Gastrocnemius medialis (tissue), 4 donors: ENCODE data around the gene SLC12A7. TPM values are rescaled to one million over a fixed set of nuclear protein-coding genes. Genes with fewer than 3 reads are reported as not detected.
A peak's percentile ranks its signal among the peaks of the same experiment; 100 is the strongest.

Source experiments
- ATAC-seq, 2 donors: fragments of 150-250 bp; one replicate each; pipeline ENCODE4 v1.9.1; 2016
- DNase-seq, 2 donors: peaks; one replicate each; pipeline ENCODE4 v3.0.0-alpha.2; 2019
- H3K27ac ChIP-seq, 4 donors: fragments of 200-600 bp; sonication (generic); 1 replicate in 1 of 4; 2 replicates in 3 of 4; pipeline ENCODE4 v1.5.1; 2016 to 2018; ENCODE audit warnings: mild to moderate bottlenecking in 2 of 4, moderate library complexity in 1 of 4
- H3K27me3 ChIP-seq, 3 donors: fragments of 200-600 bp; sonication (generic) in 2 of 3; 1 replicate in 1 of 3; 2 replicates in 2 of 3; pipeline versions ENCODE4 v1.5.1 to v1.6.0; 2016 to 2019; ENCODE audit warnings: mild to moderate bottlenecking in 1 of 3, moderate library complexity in 1 of 3
- H3K36me3 ChIP-seq, 2 donors: fragments of 200-600 bp; sonication (generic) in 1 of 2; one replicate each; pipeline ENCODE4 v1.5.1; 2017 to 2018
- H3K4me1 ChIP-seq, 2 donors: fragments of 200-600 bp; sonication (generic) in 1 of 2; one replicate each; pipeline ENCODE4 v1.5.1; 2016 to 2017; ENCODE audit warnings: mild to moderate bottlenecking in 2 of 2
- H3K4me3 ChIP-seq, 4 donors: fragments of 200-600 bp; sonication (generic) in 3 of 4; 1 replicate in 1 of 4; 2 replicates in 3 of 4; pipeline ENCODE4 v1.5.1; 2016 to 2019; ENCODE audit warnings: mild to moderate bottlenecking in 2 of 4
- H3K9me3 ChIP-seq, 3 donors: fragments of 200-600 bp; sonication (generic) in 2 of 3; 1 replicate in 1 of 3; 2 replicates in 2 of 3; pipeline ENCODE4 v1.5.1; 2016 to 2019
- CTCF ChIP-seq, 5 experiments: fragments of 450-650 bp in 3 of 5; fragments of 200-600 bp in 2 of 5; sonication (generic) in 2 of 5; IDR thresholded peaks in 4 of 5; conservative IDR thresholded peaks in 1 of 5; 1 replicate in 4 of 5; 2 replicates in 1 of 5; pipeline ENCODE4 v1.5.1; 2016 to 2019; ENCODE audit warnings: antibody characterized with exemption in 5 of 5, mild to moderate bottlenecking in 3 of 5, moderate library complexity in 3 of 5
- POLR2A ChIP-seq, 2 donors: fragments of 450-650 bp; IDR thresholded peaks; one replicate each; pipeline ENCODE4 v1.6.1; 2017; ENCODE audit warnings: antibody characterized with exemption in 2 of 2, mild to moderate bottlenecking in 2 of 2, moderate library complexity in 2 of 2
- in situ Hi-C, 4 donors: fragments of 200-750 bp; cut with MboI; loops; one replicate each; pipeline versions ENCODE4 v1.15.0 to v1.8.0; 2017; ENCODE audit warnings: low sequenced_read_pairs in 4 of 4
- intact Hi-C: fragments of 100-400 bp; cut with DNase I; formaldehyde crosslinking; loops from one replicate; pipeline ENCODE4 v1.15.1; 2023; ENCODE audit warnings: low total_unique reads
- total RNA-seq, 4 donors: library from RNA; depleted of rRNA; stranded (reverse); fragments of >200 nt; gene quantifications; one replicate each; pipeline versions ENCODE4 v1.1.0 to v1.2.3, GENCODE V29; 2016

SLC12A7 gene
- total RNA-seq, 4 donors from 2014 or later, result 1.6 to 5.3 (median 3.5) TPM

- ATAC-seq (no peak), DNase-seq (no peak)
- H3K27ac ChIP-seq, result peak overlapping the region in 3 of 4 donors; percentile 35 to 73 (median 38)
- peaks cover 5 to 14% (median 7%) of the 10 kb centered on the region in 3 donors for H3K27me3 ChIP-seq
- intact Hi-C loops, result no loop called here
- no peaks in the 10 kb centered on the region for H3K9me3 ChIP-seq
- in situ Hi-C loops, result no loop called here
- no peak overlapping the region for H3K4me3 ChIP-seq
- peaks cover 21 to 26% of the 10 kb centered on the region in 2 donors for H3K4me1 ChIP-seq
- H3K36me3 ChIP-seq, result no peaks in the 10 kb centered on the region
- TF ChIP-seq CTCF (IDR thresholded peaks at IDR 0.05 in 4 of 5, conservative IDR thresholded peaks at IDR 0.05 in 1 of 5), result no peak
- no peak for TF ChIP-seq POLR2A (IDR thresholded peaks at IDR 0.05)
These were observed 3.0 kb downstream of the SLC12A7 start for GRCh38 chr5:1108865-1109174.

- Histone ChIP-seq H3K4me1 (peaks cover 25 to 29% of the 10 kb centered on the region in 2 donors), H3K27ac (peak overlapping the region in 3 of 4 donors; percentile 13 to 73 (median 35)), H3K36me3 (no peaks in the 10 kb centered on the region), H3K27me3 (peaks cover 4 to 13% (median 5%) of the 10 kb centered on the region in 3 donors), H3K9me3 (no peaks in the 10 kb centered on the region), H3K4me3 (peak overlapping the region in 1 of 4 donors; percentile 2)
- no peak for TF ChIP-seq CTCF (IDR thresholded peaks at IDR 0.05 in 4 of 5, conservative IDR thresholded peaks at IDR 0.05 in 1 of 5)
- no peak for TF ChIP-seq POLR2A (IDR thresholded peaks at IDR 0.05)
- ATAC-seq (no peak), DNase-seq (no peak)
- intact Hi-C loops, result no loop called here
- in situ Hi-C loops, result no loop called here
These were observed 3.6 kb downstream of the SLC12A7 start for GRCh38 chr5:1108023-1108864.

- intact Hi-C loops, result no loop called here
- Histone ChIP-seq H3K9me3 (no peaks in the 10 kb centered on the region), H3K27me3 (peaks cover 0 to 5% (median 0%) of the 10 kb centered on the region in 3 donors), H3K4me3 (no peak overlapping the region), H3K36me3 (no peaks in the 10 kb centered on the region), H3K27ac (peak overlapping the region in 2 of 4 donors; percentile 19 to 28), H3K4me1 (peaks cover 26 to 35% of the 10 kb centered on the region in 2 donors)
- ATAC-seq, result no peak
- TF ChIP-seq CTCF (IDR thresholded peaks at IDR 0.05 in 4 of 5, conservative IDR thresholded peaks at IDR 0.05 in 1 of 5), result no peak
- no peak for TF ChIP-seq POLR2A (IDR thresholded peaks at IDR 0.05)
- DNase-seq, result no peak
- in situ Hi-C loops, result no loop called here
These were observed 4.5 kb downstream of the SLC12A7 start for GRCh38 chr5:1107167-1108022.

GRCh38 chr5:1106385-1107166 is 5.3 kb downstream of the SLC12A7 start:
- H3K27ac ChIP-seq, result peak overlapping the region in 3 of 4 donors; percentile 19 to 70 (median 70)
- no peak for ATAC-seq
- DNase-seq, result no peak
- intact Hi-C loops (no loop called here), in situ Hi-C loops (no loop called here)
- no peak for TF ChIP-seq CTCF (IDR thresholded peaks at IDR 0.05 in 4 of 5, conservative IDR thresholded peaks at IDR 0.05 in 1 of 5)
- TF ChIP-seq POLR2A (IDR thresholded peaks at IDR 0.05), result no peak
- H3K4me3 ChIP-seq, result no peak overlapping the region
- H3K9me3 ChIP-seq, result no peaks in the 10 kb centered on the region
- peaks cover 27 to 40% of the 10 kb centered on the region in 2 donors for H3K4me1 ChIP-seq
- no peaks in the 10 kb centered on the region for H3K36me3 ChIP-seq
- H3K27me3 ChIP-seq, result peaks cover 0 to 5% (median 0%) of the 10 kb centered on the region in 3 donors
